Stomach (tissue), 4 donors: Measurements from ENCODE around the gene SUV39H1.
"Not testable (repeated sequence)": the region's sequence is repeated elsewhere in the genome, so short reads cannot be mapped to it uniquely, and the experiment has no call there.

Source experiments
- CTCF ChIP-seq, 7 experiments: fragments of 450-650 bp in 4 of 7; fragments of 200-600 bp in 3 of 7; sonication (generic) in 3 of 7; IDR thresholded peaks; one replicate each; pipeline ENCODE4 v1.5.1; 2016 to 2019; ENCODE audit warnings: antibody characterized with exemption in 7 of 7, control low read depth in 2 of 7, mild to moderate bottlenecking in 1 of 7
- EP300 ChIP-seq: sonication (generic); formaldehyde crosslinking; IDR thresholded peaks from one replicate; pipeline ENCODE4 v1.6.1; 2017; ENCODE audit warnings: antibody characterized with exemption
- POLR2A ChIP-seq, 4 donors: fragments of 450-650 bp; IDR thresholded peaks; one replicate each; pipeline ENCODE4 v1.6.1; 2016; ENCODE audit warnings: antibody characterized with exemption in 4 of 4, control low read depth in 2 of 4, mild to moderate bottlenecking in 1 of 4, moderate library complexity in 1 of 4
- POLR2AphosphoS5 ChIP-seq, 3 donors: sonication (generic); formaldehyde crosslinking; IDR thresholded peaks; one replicate each; pipeline ENCODE4 v1.6.1; 2016; ENCODE audit warnings: antibody characterized with exemption in 3 of 3

- not testable (repeated sequence) for TF ChIP-seq POLR2AphosphoS5 (IDR thresholded peaks at IDR 0.05); CTCF (IDR thresholded peaks at IDR 0.05); POLR2A (IDR thresholded peaks at IDR 0.05); EP300
These were observed 44.4 kb upstream of the SUV39H1 start for GRCh38 chrX:48652055-48652579.
